NCI-H2196 treated with DMSO at 0.1 percent for 48 hours (cell line): ENCODE data around the gene MAPT.
"Not testable (repeated sequence)": the region's sequence is repeated elsewhere in the genome, so short reads cannot be mapped to it uniquely, and the experiment has no call there.

Experiments
- DNase-seq: peaks from one replicate; lab custom pipeline; 2025; ENCODE audit not compliant: unreplicated experiment; lab: John Stamatoyannopoulos, UW

Gene MAPT

GRCh38 chr17:45923511-45924268 lies 29.3 kb downstream of the MAPT start:
- DNase-seq: no peak

GRCh38 chr17:45924332-45924820 lies 30.0 kb downstream of the MAPT start:
- DNase-seq: no peak

- no peak for DNase-seq
Measured at GRCh38 chr17:45925311-45925710, 31.0 kb downstream of the MAPT start.

- no peak for DNase-seq
Measured at GRCh38 chr17:45927247-45927646, 32.9 kb downstream of the MAPT start.

GRCh38 chr17:45929344-45929743 lies 35.0 kb downstream of the MAPT start:
- DNase-seq: no peak

- no peak for DNase-seq
Measured at GRCh38 chr17:45930420-45930951, 36.1 kb downstream of the MAPT start.

- no peak for DNase-seq
Measured at GRCh38 chr17:45931677-45932076, 37.3 kb downstream of the MAPT start.

- DNase-seq: no peak
Measured at GRCh38 chr17:45934044-45934979, 40.0 kb downstream of the MAPT start.

GRCh38 chr17:45935197-45935709 lies 40.9 kb downstream of the MAPT start:
- DNase-seq: no peak

GRCh38 chr17:45935710-45936509 lies 41.6 kb downstream of the MAPT start:
- no peak for DNase-seq

- DNase-seq: peak; percentile 82
Measured at GRCh38 chr17:45936610-45937009, 42.3 kb downstream of the MAPT start.

GRCh38 chr17:45937186-45937585 lies 42.8 kb downstream of the MAPT start:
- not testable (repeated sequence) for DNase-seq

- DNase-seq: no peak
Measured at GRCh38 chr17:45939395-45939794, 45.0 kb downstream of the MAPT start.

GRCh38 chr17:45940293-45940692 lies 45.9 kb downstream of the MAPT start:
- no peak for DNase-seq

- peak; percentile 32 for DNase-seq
Measured at GRCh38 chr17:45940826-45941225, 46.5 kb downstream of the MAPT start.

- DNase-seq: no peak
Measured at GRCh38 chr17:45941395-45941794, 47.0 kb downstream of the MAPT start.

- peak; percentile 90 for DNase-seq
Measured at GRCh38 chr17:45942284-45942683, 47.9 kb downstream of the MAPT start.

GRCh38 chr17:45946841-45947256 lies 52.5 kb downstream of the MAPT start:
- no peak for DNase-seq

GRCh38 chr17:45948498-45948880 lies 54.1 kb downstream of the MAPT start:
- no peak for DNase-seq

- no peak for DNase-seq
Measured at GRCh38 chr17:45948881-45949624, 54.7 kb downstream of the MAPT start.
